Suprapubic skin (tissue), 4 donors: ENCODE measurements around the gene TGFB1. TPM values are rescaled to one million over a fixed set of nuclear protein-coding genes. Genes with fewer than 3 reads are reported as not detected.

Experiments
- DNase-seq, 2 donors: peaks; one replicate each; pipeline ENCODE4 v3.0.0-alpha.2; 2019; ENCODE audit warnings: low spot score in 2 of 2
- H3K27ac ChIP-seq: fragments of 200-600 bp; sonication (generic); one replicate; pipeline ENCODE4 v1.5.1; 2019
- H3K27me3 ChIP-seq: fragments of 200-600 bp; sonication (generic); one replicate; pipeline ENCODE4 v1.5.1; 2019
- H3K36me3 ChIP-seq: fragments of 200-600 bp; sonication (generic); one replicate; pipeline ENCODE4 v1.5.1; 2019
- H3K4me1 ChIP-seq: fragments of 200-600 bp; sonication (generic); one replicate; pipeline ENCODE4 v1.5.1; 2019
- H3K4me3 ChIP-seq: fragments of 200-600 bp; sonication (generic); one replicate; pipeline ENCODE4 v1.5.1; 2019; ENCODE audit warnings: mild to moderate bottlenecking
- H3K9me3 ChIP-seq: fragments of 200-600 bp; sonication (generic); one replicate; pipeline ENCODE4 v1.5.1; 2019
- EP300 ChIP-seq: sonication (generic); formaldehyde crosslinking; IDR thresholded peaks from one replicate; pipeline ENCODE4 v1.6.1; 2017; ENCODE audit warnings: antibody characterized with exemption
- POLR2A ChIP-seq, 2 donors: fragments of 450-650 bp; IDR thresholded peaks; one replicate each; pipeline ENCODE4 v1.6.1; 2017; ENCODE audit warnings: antibody characterized with exemption in 2 of 2, mild to moderate bottlenecking in 2 of 2, moderate library complexity in 2 of 2
- WGBS: methylation state at CpG from one replicate; pipeline ENCODE4 v1.1.5; 2018; 5-methylcytosine and 5-hydroxymethylcytosine counted together
- total RNA-seq, 4 donors: library from RNA; depleted of rRNA; stranded (reverse); fragments of >200 nt; gene quantifications; one replicate each; pipeline ENCODE4 v1.1.0, GENCODE V29; 2016
- TF ChIP-seq, protein P1 (sequence below), 2 donors: fragments of 200-600 bp in 1 of 2; fragments of 450-650 bp in 1 of 2; sonication (generic) in 1 of 2; IDR thresholded peaks; one replicate each; pipeline ENCODE4 v1.5.1; 2016 to 2019; ENCODE audit warnings: antibody characterized with exemption in 2 of 2, mild to moderate bottlenecking in 1 of 2, moderate library complexity in 1 of 2

Gene TGFB1
- total RNA-seq, 4 donors from 2014 or later: 16.4 to 19.9 (median 17.4) TPM

DNA sequence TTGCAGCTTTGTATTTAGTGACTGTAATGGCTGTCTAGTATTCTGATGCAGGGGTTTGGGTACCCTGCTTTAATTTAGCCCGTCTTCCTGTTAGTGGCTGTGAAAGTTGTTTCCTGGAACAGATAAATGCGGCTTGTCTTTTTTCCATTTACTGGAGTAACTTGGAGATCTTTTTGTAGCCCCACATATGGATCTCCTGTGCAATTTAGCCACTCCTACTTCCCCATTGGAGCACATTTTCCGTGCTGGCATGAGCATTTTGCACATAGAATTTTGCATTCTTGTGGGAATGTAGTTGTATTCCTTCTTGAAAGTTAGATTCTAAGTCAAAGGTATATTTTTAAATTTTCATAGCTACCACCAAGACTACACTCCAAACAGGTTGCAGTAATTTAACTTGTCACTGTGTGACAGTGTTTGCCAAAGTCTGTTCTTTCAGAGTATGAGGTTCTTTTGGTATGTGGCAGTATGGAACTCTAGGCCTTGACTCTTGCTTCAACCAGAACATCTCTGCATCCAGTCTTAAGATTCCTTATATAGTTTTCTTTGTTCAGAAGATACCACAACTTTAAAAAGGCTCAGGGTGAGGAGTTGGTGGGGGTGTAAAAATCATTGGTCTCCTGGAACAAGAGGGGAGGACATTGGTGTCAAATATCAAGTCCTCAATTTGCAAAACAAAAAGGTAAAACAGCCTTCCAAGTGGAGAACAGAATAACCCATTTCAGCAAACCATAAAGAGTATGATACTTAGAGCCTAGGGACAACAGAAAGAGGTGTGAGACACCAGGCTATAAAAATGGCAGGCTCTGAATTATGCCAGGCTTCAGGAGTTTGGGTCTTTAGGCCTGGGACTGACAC is 64.8 kb downstream of the TGFB1 start:
- no peaks in the 10 kb centered on the region for H3K9me3 ChIP-seq
- no peaks in the 10 kb centered on the region for H3K4me1 ChIP-seq
- no peak overlapping the region for H3K4me3 ChIP-seq
- H3K36me3 ChIP-seq: peaks cover 97% of the 10 kb centered on the region
- H3K27me3 ChIP-seq: no peaks in the 10 kb centered on the region
- no peak overlapping the region for H3K27ac ChIP-seq
- no peak for TF ChIP-seq EP300
- no peak for TF ChIP-seq POLR2A (IDR thresholded peaks at IDR 0.05)
- TF ChIP-seq, protein P1, sequence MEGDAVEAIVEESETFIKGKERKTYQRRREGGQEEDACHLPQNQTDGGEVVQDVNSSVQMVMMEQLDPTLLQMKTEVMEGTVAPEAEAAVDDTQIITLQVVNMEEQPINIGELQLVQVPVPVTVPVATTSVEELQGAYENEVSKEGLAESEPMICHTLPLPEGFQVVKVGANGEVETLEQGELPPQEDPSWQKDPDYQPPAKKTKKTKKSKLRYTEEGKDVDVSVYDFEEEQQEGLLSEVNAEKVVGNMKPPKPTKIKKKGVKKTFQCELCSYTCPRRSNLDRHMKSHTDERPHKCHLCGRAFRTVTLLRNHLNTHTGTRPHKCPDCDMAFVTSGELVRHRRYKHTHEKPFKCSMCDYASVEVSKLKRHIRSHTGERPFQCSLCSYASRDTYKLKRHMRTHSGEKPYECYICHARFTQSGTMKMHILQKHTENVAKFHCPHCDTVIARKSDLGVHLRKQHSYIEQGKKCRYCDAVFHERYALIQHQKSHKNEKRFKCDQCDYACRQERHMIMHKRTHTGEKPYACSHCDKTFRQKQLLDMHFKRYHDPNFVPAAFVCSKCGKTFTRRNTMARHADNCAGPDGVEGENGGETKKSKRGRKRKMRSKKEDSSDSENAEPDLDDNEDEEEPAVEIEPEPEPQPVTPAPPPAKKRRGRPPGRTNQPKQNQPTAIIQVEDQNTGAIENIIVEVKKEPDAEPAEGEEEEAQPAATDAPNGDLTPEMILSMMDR (IDR thresholded peaks at IDR 0.05): no peak
- 76% methylated on average over 3 of the region's 3 CpGs for WGBS
- DNase-seq: no peak

Other genes starting within 250 kb of the TGFB1 start
- gene CYP2F1, start 239.5 kb downstream of the TGFB1 start, total RNA-seq: not detected
- 1 to 10 TPM; 1.8 to 6.5 (median 2.5) TPM for gene CYP2S1, start 160.7 kb downstream of the TGFB1 start, total RNA-seq
- 10 to 100 TPM; 18.2 to 35.8 (median 28.3) TPM for gene AXL, start 134.7 kb downstream of the TGFB1 start, total RNA-seq
- gene HNRNPUL1, start 89.5 kb downstream of the TGFB1 start, total RNA-seq: 100 to 1,000 TPM; 140 to 213 (median 188) TPM
- gene CCDC97, start 43.8 kb downstream of the TGFB1 start, total RNA-seq: 10 to 100 TPM; 13.4 to 30.0 (median 18.5) TPM
- 1 to 10 TPM; 2.8 to 9.3 (median 4.8) TPM for gene B9D2, start 10.2 kb upstream of the TGFB1 start, total RNA-seq
- 100 to 1,000 TPM in 2 of 4 donors, 10 to 100 TPM in 2; 29.6 to 109 (median 88.1) TPM for gene TMEM91, start 22.6 kb upstream of the TGFB1 start, total RNA-seq
- gene EXOSC5, start 43.4 kb upstream of the TGFB1 start, total RNA-seq: 10 to 100 TPM; 23.0 to 51.5 (median 31.9) TPM
- 100 to 1,000 TPM in 1 of 4 donors, 10 to 100 TPM in 3; 49.7 to 112 (median 76.2) TPM for gene BCKDHA, start 43.9 kb upstream of the TGFB1 start, total RNA-seq
- 1 to 10 TPM; 4.7 to 9.6 (median 6.2) TPM for gene B3GNT8, start 73.5 kb upstream of the TGFB1 start, total RNA-seq
- gene DMAC2, start 86.0 kb upstream of the TGFB1 start, total RNA-seq: 10 to 100 TPM; 26.1 to 36.4 (median 34.2) TPM
- not detected for gene ERICH4, start 89.2 kb upstream of the TGFB1 start, total RNA-seq
- 1 to 10 TPM in 1 of 4 donors, not detected in 3; 2.3 TPM for gene CEACAM21, start 222.2 kb upstream of the TGFB1 start, total RNA-seq